IPS-NIHi7 (cell line): ENCODE measurements around the gene RGS14.
"Not testable (repeated sequence)": the region's sequence is repeated elsewhere in the genome, so short reads cannot be mapped to it uniquely, and the experiment has no call there.

ENCODE experiments used
- DNase-seq: peaks from one replicate; pipeline ENCODE4 v3.0.0; 2012; ENCODE audit warnings: mixed read lengths; ENCODE audit errors: extremely low spot score

Gene RGS14

DNA sequence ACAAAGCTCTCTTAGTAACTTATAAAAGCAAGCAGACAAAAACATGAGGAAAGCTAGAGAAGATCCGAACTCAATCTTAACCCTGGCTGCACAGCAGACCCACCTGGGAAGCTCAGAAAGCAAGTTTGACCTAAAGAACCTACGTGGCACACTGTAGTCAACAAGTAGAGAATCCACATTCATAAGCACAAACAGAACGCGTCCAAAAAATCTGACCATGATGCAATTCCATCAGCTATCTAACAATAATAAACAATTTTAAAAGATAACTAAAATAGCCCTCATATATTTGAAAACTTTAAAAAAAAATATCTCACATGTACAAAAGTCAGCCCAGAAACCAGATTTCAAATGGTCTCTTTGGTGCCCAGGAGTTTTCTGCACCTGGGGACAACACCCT lies 10.9 kb upstream of the RGS14 start:
- no peak for DNase-seq

DNA sequence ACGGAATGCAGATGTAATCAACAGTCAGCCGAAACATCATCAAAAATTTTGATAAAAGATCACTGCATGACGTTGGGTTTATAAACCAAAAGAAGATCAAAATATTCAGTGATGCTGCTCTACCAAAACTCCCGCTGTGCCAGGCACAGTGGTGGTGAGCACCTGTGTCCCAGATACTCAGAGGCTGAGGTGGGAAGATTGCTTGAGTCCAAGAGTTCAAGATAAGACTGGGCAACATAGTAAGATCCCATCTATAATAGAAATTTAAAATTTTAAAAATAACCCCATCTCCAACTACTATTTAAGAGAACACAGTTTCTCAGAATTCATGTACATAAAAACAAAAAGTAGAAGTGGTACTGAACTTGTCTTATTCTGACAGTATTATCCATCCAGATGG lies 10.0 kb upstream of the RGS14 start:
- no peak for DNase-seq

DNA sequence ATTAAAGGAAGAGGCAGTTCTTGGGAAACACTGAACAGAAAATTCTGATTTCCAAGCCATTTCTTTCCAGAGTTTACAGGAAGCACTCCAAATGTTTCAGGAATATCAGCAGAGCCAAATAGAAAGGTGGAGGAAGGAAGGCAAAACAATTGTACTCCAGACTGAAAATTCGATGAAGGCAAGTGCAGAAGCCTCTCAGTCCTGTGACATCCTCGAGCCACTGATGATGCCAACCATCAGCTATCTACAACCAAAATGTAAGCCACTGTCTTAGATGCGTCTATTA lies 8.4 kb upstream of the RGS14 start:
- DNase-seq, result no peak

DNA sequence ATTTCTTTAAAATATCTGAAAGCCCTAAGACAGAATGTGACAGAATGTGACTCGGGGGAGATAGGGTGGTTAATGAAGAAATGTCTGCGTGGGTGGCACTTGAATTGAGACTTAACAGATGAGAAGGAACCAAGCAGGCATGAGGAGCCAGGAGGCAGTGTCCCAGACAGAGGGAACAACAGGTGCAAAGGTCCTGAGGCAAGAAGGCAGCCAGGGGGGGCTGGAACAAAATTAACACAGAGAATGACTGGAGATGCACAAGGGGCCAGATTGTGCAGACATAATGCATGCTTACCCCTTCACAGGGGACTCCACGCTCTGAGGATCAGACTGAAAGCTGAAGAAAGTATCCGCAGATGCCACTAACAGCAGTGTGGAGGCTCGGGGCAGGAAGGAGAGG lies 8.0 kb upstream of the RGS14 start:
- DNase-seq, result no peak

DNA sequence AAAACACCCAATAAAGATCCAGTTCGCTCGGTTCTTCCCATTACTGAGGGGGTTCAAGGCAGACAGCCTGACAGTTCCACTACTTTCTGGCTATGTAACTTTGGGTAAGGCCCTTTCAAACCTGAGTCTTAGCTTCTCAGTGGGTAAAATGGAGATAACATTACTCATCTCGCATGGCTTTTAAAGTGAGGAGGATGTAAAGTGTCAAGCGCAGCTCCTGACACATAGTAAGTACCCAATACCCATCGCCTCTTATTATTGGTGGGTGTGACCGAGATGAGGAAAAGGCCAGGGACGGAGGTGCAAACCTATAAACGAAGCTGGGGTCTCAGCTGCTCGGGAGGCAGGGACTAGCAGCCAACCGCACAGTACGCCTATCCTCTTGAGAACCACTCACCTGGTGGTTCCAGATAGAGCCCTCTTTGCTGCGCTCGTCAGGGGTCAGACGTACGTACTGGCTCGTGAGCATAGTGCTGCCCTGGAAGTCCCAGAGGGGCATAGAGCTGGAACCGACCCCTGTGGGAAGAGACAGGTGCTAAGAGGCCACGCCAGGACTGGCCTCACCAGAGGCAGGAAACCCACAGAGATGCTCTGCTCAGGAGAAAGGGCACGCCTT lies 6.8 kb upstream of the RGS14 start:
- DNase-seq, result no peak

DNA sequence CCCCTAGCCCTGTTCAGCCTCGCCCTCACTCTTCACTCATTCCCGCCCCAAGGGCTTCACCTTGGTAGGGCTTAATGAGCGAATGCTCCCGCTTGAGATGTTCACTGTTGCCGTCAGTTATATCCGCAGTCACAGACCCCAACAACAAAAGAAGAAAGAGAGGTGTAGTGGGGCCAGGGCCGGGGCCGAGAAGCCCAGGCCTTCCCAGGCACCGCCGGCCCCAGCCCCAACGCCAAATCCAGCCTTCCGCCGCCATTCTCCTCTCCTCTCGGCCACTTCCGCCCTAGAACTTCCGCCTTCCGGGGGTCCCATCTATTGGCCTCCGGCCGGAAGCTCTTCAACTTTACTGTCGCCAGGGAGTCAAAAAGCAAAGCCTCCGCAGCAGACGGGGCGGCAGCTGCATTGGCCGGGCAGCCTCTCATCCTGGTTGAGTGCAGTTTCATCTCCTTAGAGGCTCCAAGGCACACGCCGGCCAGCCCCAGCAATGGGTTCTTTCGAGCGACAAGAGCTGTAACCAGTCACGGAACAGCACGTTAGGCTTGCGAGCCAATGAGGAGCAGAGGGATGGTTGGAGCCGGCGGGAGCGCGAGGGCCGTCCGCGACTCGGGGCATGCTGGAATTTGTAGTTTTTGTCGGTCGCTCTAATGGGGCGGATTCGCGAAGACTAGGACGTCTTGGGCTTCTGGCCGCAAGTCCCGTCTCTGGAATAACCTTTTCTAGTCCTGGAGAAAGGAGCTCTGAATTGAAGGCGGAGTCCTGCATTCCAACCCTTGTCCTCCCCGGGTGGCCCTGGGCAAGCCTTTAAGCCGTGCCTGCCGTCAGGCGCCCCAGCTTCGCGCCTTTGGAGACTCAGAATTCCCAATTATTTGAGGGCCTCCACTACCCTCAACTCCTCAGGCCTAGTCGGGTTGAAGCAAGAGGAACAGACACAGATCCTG lies 6.1 kb upstream of the RGS14 start, which contains the start of gene LMAN2:
Gene LMAN2, minus strand, starts transcription at position 277 of the 938 bp plus-strand sequence. Its CDS starts 21 bp downstream, at position 256.
- DNase-seq, result peak; percentile 95

DNA sequence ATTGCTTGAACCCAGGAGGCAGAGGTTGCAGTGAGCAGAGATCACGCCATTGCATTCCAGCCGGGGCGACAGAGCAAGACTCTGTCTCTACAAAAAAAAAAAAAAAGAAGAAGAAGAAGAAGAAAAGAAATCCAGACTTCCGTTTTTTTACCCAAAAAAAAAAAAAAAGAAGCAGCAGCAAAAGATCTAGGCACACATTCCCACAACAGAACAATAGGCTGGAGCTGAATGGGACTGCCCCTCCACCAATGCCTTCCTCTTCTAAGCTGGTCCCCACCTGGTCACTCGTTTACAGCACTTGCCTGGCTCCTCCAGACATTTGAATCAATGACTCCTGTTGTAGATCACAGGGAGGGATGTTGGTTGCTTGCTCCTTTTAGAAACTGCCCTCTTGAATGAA lies 4.6 kb upstream of the RGS14 start:
- no peak for DNase-seq

DNA sequence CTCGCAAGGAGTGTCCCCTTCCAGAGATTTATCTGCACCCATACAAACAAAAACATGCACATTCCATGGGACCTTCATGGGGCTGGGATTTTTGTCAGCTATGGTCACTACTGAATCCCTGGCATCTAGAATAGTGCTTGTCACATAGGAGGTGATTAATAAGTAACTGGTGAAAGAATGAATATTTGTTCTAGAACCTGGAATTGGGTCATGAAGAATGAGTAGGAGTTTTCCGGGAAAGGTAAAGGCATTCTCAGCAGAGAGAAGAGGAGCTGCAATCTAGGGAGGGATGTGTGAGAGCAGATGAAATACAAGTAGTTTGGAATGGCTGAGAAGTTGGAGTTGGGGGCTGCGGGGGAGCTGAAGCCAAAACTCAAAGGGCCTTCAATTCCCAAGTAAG lies 3.5 kb upstream of the RGS14 start:
- DNase-seq, result no peak

DNA sequence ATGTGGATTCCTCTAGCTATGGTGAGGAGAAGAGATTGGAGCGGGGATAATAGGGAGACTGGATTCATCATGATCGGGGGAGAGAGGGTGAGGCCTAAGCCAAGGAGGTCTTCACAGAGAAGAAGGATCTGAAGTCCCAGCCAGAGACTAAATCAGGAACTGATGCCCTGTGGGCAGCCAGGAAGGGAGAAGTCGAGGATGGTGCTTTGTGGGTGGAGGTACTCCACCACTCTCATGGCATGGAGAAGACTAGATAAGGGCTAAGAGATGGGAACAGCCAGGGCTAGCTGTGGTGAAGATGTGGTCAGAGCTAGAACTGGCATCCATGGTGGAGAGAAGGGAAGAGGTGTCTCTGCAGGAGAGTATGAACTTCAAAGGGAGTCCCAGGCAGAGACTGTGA lies 3.0 kb upstream of the RGS14 start:
- DNase-seq, result no peak

DNA sequence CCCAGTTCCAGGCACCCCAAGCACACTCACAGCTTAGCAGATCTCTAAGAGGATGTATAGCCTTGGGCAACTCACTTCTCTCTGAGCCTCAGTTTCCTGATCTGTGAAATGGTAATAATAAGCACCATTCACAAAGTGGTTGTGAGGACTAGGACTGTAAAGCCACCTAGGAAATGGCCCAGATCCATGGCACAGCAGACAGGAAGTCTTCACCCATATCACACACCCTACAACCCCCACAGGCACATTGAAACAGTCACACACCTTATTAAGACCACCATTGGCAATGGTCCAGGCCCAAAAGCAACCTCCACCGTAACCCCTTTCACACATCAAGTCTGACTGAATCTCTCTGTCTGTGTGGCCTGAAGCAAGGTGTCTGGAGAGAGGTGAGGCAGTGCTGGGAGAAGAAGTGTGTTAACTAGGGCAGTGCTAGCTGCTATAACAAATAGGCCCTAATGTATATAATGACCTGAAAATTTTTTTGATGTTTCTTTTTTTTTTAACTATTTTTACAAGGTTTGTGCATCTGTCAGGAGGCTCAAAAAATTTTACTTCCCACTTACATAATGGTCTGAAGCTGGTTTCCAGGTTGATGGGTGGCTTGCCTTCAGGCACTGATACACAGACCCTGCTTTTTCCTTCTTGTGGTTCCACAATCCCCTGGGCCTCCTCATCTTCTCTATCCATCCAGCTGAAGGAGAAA lies 2.4 kb upstream of the RGS14 start:
- no peak for DNase-seq

DNA sequence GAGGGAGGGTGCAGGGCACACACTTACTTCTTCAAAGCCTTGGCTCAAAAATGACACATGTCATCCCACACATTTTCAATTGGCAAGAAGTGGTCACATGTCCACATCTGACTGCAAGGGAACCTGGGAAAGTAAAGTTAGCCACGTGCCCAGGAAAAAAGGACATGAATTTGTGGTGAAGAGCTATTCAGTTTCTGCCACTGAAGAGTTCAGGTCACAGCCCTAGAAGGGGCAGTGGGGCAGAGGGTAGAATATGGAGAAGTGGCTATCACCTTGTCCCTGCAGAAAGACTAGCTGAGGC lies 1.9 kb upstream of the RGS14 start:
- DNase-seq, result no peak

DNA sequence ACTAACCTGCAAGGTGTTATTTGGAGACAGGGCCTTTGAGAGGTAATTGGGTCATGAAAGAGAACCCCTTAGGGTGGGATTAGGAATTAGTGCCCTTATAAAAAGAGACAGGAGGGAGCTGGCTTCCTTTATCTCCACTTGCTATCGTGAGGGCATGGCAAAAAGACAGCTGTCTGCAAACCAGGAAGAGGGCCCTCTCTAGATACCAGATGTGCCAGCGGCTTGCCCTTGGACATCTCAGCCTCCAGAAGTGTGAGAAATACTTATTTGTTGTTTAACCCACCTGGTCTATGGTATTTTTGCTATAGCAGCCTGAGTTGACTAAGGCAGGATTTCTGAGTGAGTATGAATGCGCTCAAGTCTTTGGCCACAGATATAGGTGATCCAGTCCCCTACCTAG lies 978 bp upstream of the RGS14 start:
- DNase-seq, result no peak

DNA sequence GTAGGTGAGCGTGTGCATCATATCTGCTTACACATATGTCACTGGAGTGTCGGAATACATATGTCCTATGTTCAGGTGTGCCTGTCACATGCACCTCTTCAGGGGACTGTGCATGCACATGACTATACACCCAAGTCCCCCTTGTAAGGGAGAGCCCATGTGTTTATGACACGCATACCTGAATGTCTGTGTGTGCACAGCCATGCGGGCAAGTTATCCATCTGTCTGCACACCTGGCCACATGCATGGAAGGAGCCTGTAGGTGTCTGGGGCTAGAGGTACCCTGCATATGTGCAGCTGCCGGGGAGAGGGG lies 622 bp upstream of the RGS14 start:
- DNase-seq, result no peak

DNA sequence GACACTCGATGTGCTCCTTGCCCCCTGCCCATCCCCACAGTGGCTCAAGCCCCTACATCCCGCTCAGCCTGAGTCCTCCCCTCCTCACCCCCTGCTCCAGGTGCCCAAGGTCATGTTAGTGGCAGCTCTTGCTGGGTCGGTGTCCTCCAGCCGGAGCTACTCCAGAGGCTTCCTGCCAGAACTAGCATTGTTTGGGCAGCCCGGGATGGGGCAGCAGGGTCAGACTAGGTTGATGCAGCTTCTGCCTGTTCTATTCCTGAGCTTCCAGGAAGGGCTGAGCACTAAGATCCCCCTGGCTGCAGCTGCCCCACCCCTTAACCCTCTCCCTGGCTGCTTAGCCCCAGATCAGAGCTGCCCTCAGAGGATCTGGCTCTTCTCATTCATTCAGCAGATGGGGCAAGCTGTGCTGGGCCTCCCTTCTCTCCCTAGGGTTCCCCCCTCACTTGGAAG lies 671 bp downstream of the RGS14 start:
- no peak for DNase-seq

DNA sequence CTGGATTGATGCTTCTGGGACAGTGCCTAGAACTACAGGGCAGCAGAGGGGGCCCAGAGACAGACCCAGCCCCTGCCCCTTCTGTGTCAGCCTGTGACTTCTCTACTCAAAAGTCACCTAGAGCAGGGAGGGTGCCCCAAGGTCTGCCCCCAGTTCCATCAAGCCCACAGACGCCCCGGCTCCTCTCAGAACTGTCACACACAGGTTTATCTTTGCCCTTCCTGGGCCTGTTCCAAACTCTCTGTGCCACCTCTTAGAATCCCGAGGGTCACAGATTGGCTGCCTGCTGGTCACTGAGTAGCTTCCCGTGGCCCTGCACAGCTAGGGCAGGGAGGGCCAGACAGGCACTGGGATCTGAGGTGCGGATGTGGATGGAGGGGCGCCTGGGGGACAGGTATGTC lies 1.7 kb downstream of the RGS14 start:
- DNase-seq, result no peak

DNA sequence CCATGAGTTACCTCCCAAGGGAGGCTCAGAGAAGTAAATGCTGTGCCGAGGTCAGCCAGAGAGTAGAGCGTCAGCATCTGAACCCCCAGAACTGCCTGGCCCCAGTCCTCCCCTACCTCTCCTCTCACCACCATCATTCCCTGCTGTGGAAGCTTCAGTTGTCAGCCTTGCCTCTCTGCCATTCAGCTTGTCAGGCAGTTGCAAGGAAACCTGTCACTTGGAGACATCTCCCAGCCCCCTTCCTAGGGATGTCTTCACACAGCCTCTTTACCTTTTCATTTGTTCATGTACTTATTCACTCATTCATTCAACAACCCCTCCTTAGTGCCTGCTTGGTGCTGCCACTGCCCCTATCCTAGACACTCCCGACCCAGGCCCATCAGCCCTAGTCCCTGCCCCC lies 2.1 kb downstream of the RGS14 start:
- DNase-seq, result no peak

DNA sequence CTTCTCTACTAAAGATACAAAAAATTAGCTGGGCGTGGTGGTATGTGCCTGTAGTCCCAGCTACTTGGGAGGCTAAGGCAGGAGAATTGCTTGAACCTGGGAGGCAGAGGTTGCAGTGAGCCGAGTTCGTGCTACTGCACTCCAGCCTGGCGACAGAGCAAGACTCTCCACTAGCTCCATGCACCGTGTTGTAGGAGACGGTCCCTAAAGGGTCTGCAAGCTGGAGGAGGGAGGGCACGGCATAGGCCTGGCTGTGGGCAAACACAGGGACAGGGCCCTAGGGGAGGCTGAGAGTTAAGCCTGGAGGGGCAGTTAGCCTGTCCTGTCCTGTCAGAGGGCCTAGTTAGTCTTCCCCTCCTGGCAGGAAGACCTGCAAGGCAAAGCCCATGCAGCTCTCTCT lies 3.0 kb downstream of the RGS14 start:
- not testable (repeated sequence) for DNase-seq

DNA sequence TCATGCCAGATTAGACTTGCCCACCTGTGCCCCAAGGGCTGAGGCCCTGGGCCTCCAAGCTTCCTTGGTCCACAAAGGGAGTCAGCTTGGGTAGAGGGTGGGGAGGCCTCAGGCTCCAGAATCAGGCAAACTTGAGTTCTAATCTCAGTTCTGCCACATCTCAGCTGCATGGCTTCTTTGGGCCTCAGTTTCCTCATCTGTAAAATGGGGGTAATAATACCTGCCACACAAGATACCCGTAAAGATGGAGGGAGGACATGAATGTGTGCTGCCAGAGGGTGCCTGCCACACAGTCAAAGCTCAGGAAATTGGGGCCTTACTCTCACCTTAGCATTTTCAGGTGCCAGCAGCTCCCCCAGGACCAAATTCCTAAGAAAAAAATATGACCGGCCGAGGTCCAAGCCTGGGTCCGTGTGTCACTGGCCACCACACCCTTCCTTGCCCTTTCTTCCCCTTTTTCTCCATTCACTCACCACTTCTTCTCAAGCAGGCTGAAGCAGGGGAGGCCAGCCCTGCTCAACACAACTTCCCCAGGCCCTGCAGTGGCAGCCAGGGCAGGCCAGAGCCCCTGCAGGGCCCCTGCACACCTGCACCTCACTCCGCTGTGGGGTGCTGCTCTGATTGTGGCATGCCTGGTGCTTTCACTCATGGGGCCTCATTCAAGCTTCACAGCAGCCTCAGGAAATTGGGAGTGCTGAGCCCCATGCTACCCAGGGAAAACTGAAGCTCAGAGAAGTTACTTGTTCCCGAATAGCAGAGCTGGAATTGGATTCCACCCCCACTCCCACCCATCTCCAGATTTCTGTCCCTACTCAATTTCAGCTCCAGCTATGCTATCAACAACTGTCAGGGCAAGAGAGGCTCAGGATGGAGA lies 3.9 kb downstream of the RGS14 start:
- DNase-seq, result no peak

DNA sequence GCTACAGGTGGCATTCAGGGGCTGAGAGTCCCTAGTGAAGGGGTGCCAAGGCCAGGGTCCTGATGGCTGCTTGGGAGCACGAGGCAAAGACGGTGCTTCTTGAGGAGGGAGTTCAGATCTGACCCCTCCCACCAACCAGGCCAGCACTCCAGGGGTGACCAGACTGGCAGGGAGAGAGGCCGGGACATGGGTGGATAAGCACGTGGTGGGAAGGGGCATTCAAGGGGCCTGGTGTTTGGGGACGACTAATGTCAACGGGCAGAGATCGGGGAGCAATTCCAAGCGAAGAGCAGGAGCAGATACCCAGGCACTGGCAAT lies 4.5 kb downstream of the RGS14 start:
- no peak for DNase-seq

DNA sequence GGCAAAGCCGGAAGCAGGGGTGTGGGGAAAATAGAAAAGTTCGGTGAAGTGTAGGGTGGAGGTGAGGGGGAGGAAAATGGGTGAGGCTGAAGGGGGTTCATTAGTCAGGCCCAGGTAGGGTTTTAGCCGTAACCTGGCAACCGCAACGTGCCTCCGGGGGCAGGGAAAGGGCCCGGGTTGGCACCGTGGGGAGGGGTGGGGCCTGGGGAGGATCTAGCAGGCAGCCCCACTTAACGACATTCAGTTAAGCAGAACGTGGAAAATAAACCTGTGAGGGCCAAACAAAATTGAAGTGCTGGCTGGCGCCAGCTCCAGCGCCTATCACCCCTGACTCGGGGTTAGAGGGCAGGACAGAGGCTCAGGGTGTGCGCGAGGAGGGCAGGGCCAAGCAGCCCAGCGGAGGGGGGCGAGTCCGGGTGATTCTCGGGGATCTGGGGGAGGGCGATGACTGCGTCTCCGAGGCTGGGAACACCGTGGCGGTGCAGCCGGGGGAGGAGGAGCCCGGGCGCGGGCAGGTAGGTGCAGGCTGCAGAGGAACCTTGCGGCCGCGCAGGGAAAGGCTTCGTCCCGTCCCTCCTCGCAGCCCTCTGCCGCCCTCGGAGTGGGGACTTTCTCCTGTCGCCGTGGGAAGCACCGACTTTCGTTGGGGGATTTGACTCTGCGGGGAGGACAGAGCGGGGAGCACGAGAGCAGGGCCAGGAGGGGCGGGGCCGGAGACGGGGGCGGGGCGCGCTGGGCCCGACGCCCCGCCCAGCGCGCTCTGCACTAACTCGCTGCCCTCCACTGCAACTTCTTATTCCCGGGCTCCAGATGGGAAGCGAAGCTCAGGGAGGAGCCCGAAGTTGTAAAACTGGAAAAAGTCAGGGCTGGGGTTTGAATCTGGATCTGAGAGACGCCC lies 5.1 kb downstream of the RGS14 start:
- DNase-seq, result peak; percentile 80

DNA sequence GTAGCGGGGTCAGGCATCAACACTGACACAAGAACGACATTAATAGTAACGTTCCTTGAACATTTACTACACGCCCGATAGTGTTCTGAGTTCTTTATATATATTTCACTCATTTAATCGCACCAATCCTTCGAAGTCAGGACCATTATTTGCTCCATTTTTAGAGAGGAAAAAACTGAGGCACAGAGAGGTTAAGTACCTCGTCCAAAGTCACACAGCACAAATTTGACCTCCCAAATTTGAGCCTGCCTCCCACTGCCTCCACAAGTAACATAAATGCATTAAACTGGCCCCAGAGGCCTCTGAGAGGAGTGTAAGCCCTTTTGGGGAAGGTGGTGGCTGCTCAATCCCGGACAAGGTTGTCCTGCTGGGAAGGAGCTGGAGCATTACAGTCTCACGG lies 5.8 kb downstream of the RGS14 start:
- no peak for DNase-seq
